GM23338 (cell line): ENCODE data around the gene MXRA5.

ENCODE experiments used
- EZH2 ChIP-seq: fragments of 200-600 bp; sonication (generic); IDR thresholded peaks from one replicate; pipeline ENCODE4 v1.8.0; 2017; ENCODE audit warnings: antibody characterized with exemption, mild to moderate bottlenecking, low read depth; ENCODE audit not compliant: unreplicated experiment
- TF ChIP-seq, protein P1 (sequence below), 2 experiments: fragments of 200-600 bp in 1 of 2; sonication (generic) in 1 of 2; conservative IDR thresholded peaks; 2 replicates each; pipeline versions ENCODE4 v1.5.1 to v1.6.1; 2016 to 2017; ENCODE audit warnings: antibody characterized with exemption in 2 of 2, low read depth in 2 of 2, mild to moderate bottlenecking in 2 of 2, moderate library complexity in 1 of 2

DNA sequence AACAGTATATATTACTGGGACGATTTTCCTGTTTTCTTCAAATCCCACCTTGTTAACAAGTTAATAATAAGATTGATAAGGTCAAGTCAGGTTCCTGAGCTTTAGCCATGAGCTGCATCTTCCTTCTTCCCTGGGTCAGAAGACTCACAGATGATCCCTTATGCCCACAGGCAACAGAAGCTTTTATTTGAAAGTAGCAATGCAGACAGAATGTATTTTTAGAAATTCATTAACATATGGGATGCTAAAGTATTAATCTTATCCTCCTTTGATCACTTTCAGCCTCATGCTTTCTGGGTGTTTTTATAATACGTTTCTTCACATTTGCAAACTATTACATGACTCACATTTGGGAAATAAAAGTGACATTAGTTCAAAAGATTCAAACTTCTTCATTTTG lies 42.0 kb upstream of the MXRA5 start:
- TF ChIP-seq, protein P1, sequence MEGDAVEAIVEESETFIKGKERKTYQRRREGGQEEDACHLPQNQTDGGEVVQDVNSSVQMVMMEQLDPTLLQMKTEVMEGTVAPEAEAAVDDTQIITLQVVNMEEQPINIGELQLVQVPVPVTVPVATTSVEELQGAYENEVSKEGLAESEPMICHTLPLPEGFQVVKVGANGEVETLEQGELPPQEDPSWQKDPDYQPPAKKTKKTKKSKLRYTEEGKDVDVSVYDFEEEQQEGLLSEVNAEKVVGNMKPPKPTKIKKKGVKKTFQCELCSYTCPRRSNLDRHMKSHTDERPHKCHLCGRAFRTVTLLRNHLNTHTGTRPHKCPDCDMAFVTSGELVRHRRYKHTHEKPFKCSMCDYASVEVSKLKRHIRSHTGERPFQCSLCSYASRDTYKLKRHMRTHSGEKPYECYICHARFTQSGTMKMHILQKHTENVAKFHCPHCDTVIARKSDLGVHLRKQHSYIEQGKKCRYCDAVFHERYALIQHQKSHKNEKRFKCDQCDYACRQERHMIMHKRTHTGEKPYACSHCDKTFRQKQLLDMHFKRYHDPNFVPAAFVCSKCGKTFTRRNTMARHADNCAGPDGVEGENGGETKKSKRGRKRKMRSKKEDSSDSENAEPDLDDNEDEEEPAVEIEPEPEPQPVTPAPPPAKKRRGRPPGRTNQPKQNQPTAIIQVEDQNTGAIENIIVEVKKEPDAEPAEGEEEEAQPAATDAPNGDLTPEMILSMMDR (conservative IDR thresholded peaks at IDR 0.05; ENCODE audit: low read depth in 2 of 2), result no peak
- no peak for TF ChIP-seq EZH2
